IPS-18a (cell line): Measurements from ENCODE around the gene ZNF385A.
A peak's percentile ranks its signal among the peaks of the same experiment; 100 is the strongest.

Source experiments
- H3K27ac ChIP-seq: one replicate; pipeline ENCODE4 v1.5.1; 2013; ENCODE audit warnings: low read length
- H3K27me3 ChIP-seq: one replicate; pipeline ENCODE4 v1.6.1; 2013; ENCODE audit warnings: mild to moderate bottlenecking, low read length; ENCODE audit not compliant: control insufficient read depth, insufficient read depth
- H3K36me3 ChIP-seq: one replicate; pipeline ENCODE4 v1.6.1; 2013; ENCODE audit warnings: low read depth, low read length; ENCODE audit not compliant: control insufficient read depth
- H3K4me1 ChIP-seq: one replicate; pipeline ENCODE4 v1.6.1; 2013; ENCODE audit warnings: low read depth, low read length; ENCODE audit not compliant: control insufficient read depth
- H3K4me3 ChIP-seq: one replicate; pipeline ENCODE4 v1.5.1; 2013; ENCODE audit warnings: low read length
- H3K9ac ChIP-seq: one replicate; pipeline ENCODE4 v1.6.1; 2013; ENCODE audit warnings: mild to moderate bottlenecking, low read length, moderate library complexity
- H3K9me3 ChIP-seq: one replicate; pipeline ENCODE4 v1.6.1; 2013; ENCODE audit warnings: low read depth, low read length; ENCODE audit not compliant: control insufficient read depth

ZNF385A gene

DNA sequence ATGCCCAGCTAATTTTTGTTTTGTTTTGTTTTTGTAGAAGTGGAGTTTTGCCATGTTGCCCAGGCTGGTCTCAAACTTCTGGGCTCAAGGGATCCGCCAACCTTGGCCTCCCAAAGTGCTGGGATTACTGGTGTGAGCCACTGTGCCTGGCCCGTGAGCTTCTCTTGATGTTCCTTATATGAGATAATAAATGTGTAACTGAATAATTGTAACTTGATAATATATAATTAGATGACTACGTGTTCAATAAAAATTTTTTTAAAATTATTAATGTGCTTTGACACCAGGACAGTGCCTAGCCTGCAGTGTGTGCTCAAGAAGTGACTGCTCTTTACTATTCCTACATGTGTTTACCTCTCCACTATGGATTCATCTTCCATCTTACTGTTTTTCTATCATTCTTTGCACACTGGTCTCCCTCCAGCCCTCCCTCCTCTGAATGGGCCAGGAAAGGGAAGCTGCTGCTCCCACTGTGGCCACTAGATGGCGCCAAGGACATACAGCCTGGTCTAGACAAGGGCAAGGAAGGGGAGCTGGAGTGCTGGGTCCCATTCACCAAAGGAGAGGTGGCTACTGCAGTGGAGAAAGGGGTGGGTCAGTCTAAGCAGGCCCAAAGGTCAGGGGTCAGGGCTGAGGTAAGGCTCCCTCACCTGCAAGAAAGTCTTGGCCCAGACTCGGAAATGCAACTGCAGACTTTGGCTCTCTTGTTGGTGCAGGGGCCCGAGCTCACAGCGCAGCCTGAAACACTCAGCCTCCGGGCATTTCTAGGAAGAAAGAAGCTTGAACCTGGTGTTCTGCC is 14.7 kb upstream of the ZNF385A start:
- H3K9ac ChIP-seq, result no peak overlapping the region
- no peaks in the 10 kb centered on the region for H3K27me3 ChIP-seq
- H3K4me3 ChIP-seq, result no peak overlapping the region
- H3K27ac ChIP-seq, result no peak overlapping the region
- no peaks in the 10 kb centered on the region for H3K9me3 ChIP-seq
- no peaks in the 10 kb centered on the region for H3K4me1 ChIP-seq
- H3K36me3 ChIP-seq, result peaks cover 17% of the 10 kb centered on the region

DNA sequence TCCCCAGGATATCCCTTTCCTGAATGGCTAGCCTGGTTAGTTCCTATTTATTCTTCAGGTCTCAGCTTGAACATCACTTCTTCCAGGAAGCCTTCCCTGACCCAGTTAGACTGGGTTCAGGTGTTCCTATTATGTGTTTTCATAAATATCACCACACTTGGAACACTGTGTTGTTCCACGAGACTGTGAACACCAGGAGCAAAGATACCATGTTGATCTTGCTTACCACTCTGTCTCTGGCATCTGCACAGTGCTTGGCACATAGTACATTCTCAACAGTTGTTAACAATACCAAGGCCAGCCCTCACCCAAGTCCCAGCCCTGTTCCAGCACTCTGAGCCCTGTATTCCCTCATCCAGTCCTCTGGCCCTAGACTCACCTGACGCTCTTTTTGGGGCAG is 13.7 kb upstream of the ZNF385A start:
- Histone ChIP-seq H3K9me3 (no peaks in the 10 kb centered on the region), H3K36me3 (peaks cover 17% of the 10 kb centered on the region), H3K27ac (no peak overlapping the region), H3K27me3 (no peaks in the 10 kb centered on the region), H3K4me3 (no peak overlapping the region), H3K4me1 (peaks cover 10% of the 10 kb centered on the region), H3K9ac (no peak overlapping the region)

DNA sequence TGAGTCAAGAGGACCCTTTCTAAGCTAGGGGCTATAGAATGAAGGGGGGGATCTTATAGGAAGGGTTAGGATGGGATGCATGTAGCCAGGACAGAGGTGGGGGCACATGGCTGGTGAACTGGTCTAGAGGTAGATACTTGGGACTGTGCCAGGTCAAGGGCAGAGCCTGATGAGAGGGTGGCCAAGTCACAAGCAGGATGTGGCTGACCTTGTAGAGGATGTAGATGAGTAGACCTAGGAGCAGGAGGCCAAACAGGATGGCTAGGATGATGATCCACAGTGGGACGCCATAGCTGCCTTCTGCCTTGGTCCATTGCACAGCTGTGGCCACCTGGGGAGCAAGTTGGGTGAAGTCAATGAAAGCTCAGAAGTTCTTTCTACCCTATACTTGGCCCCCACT is 12.6 kb upstream of the ZNF385A start:
- Histone ChIP-seq H3K27me3 (peaks cover 6% of the 10 kb centered on the region), H3K4me3 (no peak overlapping the region), H3K9me3 (no peaks in the 10 kb centered on the region), H3K36me3 (peaks cover 12% of the 10 kb centered on the region), H3K4me1 (peaks cover 15% of the 10 kb centered on the region), H3K27ac (no peak overlapping the region), H3K9ac (no peak overlapping the region)

DNA sequence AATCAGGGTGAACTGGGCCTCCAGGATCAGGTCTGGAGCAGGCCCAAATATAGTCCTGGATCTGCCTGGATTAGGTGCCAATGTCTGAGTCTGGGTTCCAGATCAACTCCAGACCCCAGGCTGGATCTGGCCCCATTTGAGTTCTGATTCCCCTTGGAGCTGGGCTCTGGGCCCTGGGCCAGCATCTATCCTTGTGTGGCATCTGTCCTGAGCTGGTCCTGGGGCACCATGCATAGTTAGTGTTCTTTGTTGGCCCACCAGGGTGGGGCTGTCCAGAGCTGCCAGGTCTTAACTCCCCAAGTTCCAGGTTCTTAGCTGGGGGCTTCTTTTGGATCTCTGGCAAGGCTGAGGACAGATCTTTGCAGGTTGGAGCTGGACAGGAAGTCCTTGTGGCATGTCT is 11.0 kb upstream of the ZNF385A start:
- H3K36me3 ChIP-seq, result peaks cover 4% of the 10 kb centered on the region
- H3K27me3 ChIP-seq, result peaks cover 10% of the 10 kb centered on the region
- H3K4me1 ChIP-seq, result peaks cover 18% of the 10 kb centered on the region

DNA sequence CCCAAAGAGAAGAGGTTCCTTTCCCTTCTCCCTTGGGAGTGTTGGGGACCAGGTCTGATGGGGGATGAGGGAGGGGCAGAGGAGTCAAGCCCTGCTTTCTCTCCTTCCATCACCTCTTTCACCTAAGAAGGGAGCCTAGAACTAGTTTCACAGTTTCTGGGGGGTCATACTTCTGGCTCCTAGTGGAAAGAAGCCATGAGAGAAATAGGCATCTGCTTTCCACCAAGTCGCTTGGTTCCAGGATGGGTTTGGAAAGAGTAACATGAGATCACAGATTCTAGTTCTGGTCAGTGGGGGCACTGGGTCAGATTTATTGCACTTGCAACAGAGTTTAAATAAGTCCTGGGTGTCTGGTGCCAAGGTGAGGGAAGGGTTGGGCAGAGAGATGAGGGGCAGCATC is 10.5 kb upstream of the ZNF385A start:
- Histone ChIP-seq H3K9me3 (no peaks in the 10 kb centered on the region), H3K36me3 (no peaks in the 10 kb centered on the region), H3K27ac (no peak overlapping the region), H3K27me3 (peaks cover 10% of the 10 kb centered on the region), H3K4me3 (no peak overlapping the region), H3K4me1 (peaks cover 22% of the 10 kb centered on the region), H3K9ac (no peak overlapping the region)

More for the DNA sequence above, 11.0 kb upstream of the ZNF385A start:
- no peak overlapping the region for H3K9ac ChIP-seq
- H3K4me3 ChIP-seq, result no peak overlapping the region
- no peaks in the 10 kb centered on the region for H3K9me3 ChIP-seq
- no peak overlapping the region for H3K27ac ChIP-seq

DNA sequence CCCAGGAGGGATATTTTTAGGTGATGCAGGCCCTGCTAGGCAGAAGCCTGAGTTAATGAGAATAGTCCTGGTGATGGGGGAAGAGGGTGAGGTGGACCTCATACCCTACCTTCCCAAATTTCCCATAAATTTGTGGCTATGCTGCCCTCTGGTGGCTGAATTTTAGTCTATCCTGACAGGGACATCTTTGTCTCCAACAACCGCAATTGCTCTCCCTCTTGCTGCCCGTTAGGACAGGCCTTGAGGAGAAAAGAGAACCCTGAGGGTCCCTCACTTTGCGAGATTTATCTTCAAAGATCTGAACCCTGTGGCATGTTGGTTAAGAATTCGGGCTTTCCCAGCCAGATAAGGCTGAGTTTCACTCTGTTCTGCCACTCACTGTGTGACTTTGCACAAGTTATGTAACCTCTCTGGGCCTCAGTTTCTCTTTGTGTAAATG is 9.8 kb upstream of the ZNF385A start:
- no peaks in the 10 kb centered on the region for H3K9me3 ChIP-seq
- H3K27me3 ChIP-seq, result peaks cover 10% of the 10 kb centered on the region
- H3K36me3 ChIP-seq, result no peaks in the 10 kb centered on the region
- no peak overlapping the region for H3K27ac ChIP-seq
- no peak overlapping the region for H3K9ac ChIP-seq
- peaks cover 29% of the 10 kb centered on the region for H3K4me1 ChIP-seq
- H3K4me3 ChIP-seq, result no peak overlapping the region

DNA sequence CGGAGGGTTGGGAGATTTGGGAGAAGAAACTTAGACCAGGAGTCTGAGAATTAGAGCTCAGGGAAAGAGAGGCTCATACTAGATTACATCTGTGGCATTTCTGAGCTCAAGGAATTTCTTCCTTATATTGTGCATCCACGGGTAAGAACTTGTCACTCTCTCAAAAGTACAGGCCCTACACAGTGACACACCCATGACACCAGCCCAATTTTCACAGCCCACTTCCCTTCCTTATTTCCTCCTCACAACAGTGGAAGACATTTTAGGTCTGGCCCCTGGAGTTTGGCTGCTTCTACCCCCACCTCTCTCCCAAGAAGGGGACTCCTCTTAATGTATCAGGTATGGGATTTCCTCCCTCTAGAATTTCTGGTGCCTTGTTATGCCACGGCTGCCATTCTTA is 9.2 kb upstream of the ZNF385A start:
- H3K9me3 ChIP-seq, result no peaks in the 10 kb centered on the region
- no peak overlapping the region for H3K4me3 ChIP-seq
- H3K9ac ChIP-seq, result no peak overlapping the region
- H3K36me3 ChIP-seq, result no peaks in the 10 kb centered on the region
- peaks cover 34% of the 10 kb centered on the region for H3K4me1 ChIP-seq
- H3K27ac ChIP-seq, result no peak overlapping the region
- peaks cover 10% of the 10 kb centered on the region for H3K27me3 ChIP-seq

DNA sequence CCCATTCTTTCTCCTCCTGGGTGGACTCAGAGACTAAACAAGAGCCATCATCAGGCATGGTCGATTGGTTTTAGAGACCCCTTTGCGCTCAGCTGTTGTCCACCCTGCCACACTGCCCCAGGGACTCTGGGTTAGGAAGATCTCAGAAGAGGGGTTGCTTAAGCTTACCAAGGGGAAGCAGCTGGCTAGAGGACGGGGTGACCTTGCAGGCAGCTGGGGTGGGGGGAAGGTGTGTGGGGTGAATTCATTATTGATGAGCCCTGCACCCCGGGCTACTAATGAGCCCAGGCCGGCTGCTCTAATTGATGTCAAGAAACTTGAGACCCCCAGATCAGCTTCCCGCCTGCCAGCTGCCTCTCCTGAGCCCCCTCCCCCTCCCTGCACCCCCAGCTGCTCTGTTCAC is 8.7 kb upstream of the ZNF385A start:
- Histone ChIP-seq H3K9ac (no peak overlapping the region), H3K36me3 (no peaks in the 10 kb centered on the region), H3K4me1 (peaks cover 40% of the 10 kb centered on the region), H3K27me3 (peaks cover 10% of the 10 kb centered on the region), H3K27ac (no peak overlapping the region), H3K4me3 (no peak overlapping the region), H3K9me3 (no peaks in the 10 kb centered on the region)

DNA sequence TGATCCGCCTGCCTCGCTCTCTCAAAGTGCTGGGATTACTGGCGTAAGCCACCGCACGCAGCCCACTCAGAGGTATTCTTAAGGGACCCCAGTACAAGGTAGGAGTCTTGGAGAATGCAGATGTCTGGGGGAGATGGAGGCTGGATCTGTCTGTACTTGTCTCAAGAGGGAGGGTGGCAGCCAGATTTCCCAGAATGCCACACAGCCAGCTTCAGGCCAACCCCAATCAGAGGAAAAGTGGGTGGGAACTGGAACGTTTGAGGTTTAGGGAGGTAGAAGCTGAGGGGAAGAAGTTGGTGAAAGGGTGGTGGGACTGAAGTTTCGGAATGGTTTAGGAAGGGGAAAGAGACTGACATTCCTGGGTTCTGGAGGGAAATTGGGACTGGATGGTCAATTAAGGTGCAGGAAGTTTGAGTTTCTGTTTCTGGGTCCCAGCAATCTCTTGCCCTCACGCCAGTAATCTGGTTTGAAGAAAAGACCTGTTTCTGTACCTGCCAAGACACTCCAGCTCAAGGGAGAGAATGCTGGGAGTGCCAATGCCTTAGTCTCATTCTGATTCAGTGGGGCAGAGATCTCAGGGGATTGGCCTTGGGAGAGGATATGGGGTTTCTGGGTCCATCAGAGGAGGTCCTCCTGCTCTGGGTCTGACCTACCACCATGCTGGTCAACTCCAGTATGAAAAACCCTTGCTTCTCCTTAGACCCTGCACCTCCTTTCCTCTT is 8.1 kb upstream of the ZNF385A start:
- Histone ChIP-seq H3K36me3 (no peaks in the 10 kb centered on the region), H3K4me1 (peaks cover 45% of the 10 kb centered on the region), H3K27me3 (peaks cover 10% of the 10 kb centered on the region), H3K27ac (no peak overlapping the region), H3K4me3 (no peak overlapping the region), H3K9me3 (no peaks in the 10 kb centered on the region), H3K9ac (no peak overlapping the region)

DNA sequence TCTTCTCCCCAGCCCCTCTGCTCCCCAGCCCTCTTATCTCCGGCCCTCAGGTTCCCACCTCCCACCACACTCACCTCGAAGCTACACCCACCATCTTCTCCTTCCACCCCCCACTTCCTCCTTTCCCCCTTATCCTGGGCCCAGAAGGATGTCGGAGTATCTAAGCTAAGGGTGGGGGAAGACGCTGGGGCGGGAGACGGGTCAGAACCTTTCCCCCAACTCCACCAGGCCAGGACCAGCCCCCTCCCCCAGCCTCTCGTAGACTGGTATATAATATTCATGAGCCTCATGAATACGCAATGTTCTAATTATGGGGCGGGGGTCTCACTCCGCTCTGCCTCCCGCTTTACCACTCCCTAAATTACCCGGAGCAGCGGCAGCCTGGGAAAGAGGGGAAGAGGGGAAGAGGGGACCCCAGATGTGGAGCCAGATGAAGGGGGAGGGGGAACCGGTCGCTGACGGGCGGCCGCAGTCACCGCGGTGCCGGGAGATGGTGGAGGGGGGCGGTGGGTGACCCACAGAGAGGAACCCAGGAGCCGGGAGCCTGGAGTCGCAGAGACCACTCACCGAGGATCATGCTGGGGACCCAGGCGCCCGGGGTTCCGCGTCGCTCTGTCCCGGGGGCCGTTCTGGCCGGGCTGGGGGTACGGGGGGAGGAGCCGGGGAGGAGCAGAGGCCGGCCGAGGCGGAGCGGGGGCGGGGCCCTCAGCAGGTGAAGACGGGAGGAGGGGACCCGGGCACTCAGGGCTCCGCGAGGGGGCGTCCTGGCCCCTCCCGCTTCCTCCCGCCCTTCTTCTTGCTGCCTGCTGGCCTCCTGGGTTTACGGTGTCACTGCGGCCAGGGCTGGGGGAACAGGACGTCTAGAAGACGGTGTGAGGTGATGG is 6.4 kb upstream of the ZNF385A start:
- no peaks in the 10 kb centered on the region for H3K9me3 ChIP-seq
- H3K27ac ChIP-seq, result no peak overlapping the region
- peaks cover 63% of the 10 kb centered on the region for H3K4me1 ChIP-seq
- H3K27me3 ChIP-seq, result peaks cover 10% of the 10 kb centered on the region
- H3K4me3 ChIP-seq, result peak overlapping the region; percentile 77
- H3K9ac ChIP-seq, result peak overlapping the region; percentile 18
- no peaks in the 10 kb centered on the region for H3K36me3 ChIP-seq

DNA sequence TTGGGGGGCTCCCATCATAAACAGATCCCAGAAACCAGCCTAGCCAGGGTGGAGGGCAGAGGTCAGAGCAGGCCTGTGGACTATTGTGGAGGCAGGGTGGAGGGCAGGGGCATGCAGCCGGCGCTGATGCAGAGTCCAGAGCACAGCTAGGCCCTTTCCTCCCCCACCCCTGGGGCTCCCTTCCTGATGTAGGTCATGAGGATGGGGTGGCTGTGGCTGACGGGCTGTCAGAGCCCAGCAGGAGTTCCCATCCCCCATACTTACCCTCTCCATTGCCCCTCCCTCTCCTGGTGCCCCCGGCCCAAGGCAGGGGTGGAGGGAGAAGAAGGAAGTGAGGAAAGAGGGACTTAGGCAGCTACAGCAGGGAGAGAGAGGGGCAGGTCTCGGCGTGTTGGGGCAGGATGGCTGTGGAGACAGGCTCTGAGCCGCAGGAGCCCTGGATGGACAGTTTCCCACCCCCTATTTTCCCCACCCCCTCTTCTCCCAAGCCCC is 5.7 kb upstream of the ZNF385A start:
- Histone ChIP-seq H3K27ac (no peak overlapping the region), H3K9me3 (no peaks in the 10 kb centered on the region), H3K27me3 (peaks cover 10% of the 10 kb centered on the region), H3K4me3 (peak overlapping the region; percentile 77), H3K36me3 (no peaks in the 10 kb centered on the region), H3K9ac (no peak overlapping the region), H3K4me1 (peaks cover 70% of the 10 kb centered on the region)
